ENCODE results near the gene NUDT16.

DNA sequence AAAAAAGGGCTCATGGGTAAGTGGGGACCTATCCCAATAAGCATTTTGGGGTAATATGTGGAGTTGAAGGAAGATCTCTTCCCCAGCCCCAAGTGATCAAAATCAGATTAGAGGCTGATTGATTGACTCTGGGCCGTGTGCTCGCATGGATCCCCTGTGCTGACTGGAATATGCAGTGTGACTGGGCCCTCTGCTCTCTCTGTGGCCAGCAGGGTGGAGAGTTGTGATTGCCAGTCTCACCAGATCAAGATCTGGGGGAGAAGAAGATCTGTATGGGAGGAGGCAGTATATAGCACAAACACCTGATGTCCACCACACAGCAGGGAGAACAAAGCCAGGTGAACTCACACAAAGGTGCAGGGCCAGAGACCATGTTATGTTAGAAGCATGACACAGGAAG is 8.8 kb downstream of the NUDT16 start:
- TF ChIP-seq EZH2 (IDR thresholded peaks at IDR 0.05; ENCODE audit: borderline replicate concordance, low read depth, low read length, severe bottlenecking) (no peak), POLR2A (IDR thresholded peaks at IDR 0.05; ENCODE audit: low read depth, low read length) (no peak), MYC (IDR thresholded peaks at IDR 0.05; ENCODE audit: low read depth, low read length) (no peak), POLR2AphosphoS5 (IDR thresholded peaks at IDR 0.05; ENCODE audit: insufficient read depth, low read depth, low read length) (no peak)
- TF ChIP-seq, protein P1, sequence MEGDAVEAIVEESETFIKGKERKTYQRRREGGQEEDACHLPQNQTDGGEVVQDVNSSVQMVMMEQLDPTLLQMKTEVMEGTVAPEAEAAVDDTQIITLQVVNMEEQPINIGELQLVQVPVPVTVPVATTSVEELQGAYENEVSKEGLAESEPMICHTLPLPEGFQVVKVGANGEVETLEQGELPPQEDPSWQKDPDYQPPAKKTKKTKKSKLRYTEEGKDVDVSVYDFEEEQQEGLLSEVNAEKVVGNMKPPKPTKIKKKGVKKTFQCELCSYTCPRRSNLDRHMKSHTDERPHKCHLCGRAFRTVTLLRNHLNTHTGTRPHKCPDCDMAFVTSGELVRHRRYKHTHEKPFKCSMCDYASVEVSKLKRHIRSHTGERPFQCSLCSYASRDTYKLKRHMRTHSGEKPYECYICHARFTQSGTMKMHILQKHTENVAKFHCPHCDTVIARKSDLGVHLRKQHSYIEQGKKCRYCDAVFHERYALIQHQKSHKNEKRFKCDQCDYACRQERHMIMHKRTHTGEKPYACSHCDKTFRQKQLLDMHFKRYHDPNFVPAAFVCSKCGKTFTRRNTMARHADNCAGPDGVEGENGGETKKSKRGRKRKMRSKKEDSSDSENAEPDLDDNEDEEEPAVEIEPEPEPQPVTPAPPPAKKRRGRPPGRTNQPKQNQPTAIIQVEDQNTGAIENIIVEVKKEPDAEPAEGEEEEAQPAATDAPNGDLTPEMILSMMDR (IDR thresholded peaks at IDR 0.05; ENCODE audit: extremely low read depth in 1 of 2, insufficient read depth in 1 of 2, low read depth in 1 of 2, low read length in 2 of 2) = no peak
- TF ChIP-seq, protein P2, sequence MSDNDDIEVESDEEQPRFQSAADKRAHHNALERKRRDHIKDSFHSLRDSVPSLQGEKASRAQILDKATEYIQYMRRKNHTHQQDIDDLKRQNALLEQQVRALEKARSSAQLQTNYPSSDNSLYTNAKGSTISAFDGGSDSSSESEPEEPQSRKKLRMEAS (IDR thresholded peaks at IDR 0.05; ENCODE audit: insufficient read depth, insufficient read length) = no peak
